CD14-positive monocyte (primary cell): Measurements from ENCODE around the gene NRBP1. TPM values are rescaled to one million over a fixed set of nuclear protein-coding genes. Genes with fewer than 3 reads are reported as not detected.

Experiments
- DNase-seq, 3 donors: peaks; one replicate each; pipeline ENCODE4 v3.0.0-alpha.2; 2011 to 2022
- H2AFZ ChIP-seq: 2 replicates; pipeline ENCODE4 v1.6.0; 2012; ENCODE audit warnings: mild to moderate bottlenecking, low read depth, low read length, inconsistent platforms; ENCODE audit not compliant: insufficient read depth, poor library complexity, severe bottlenecking
- H3K27ac ChIP-seq, 2 donors: 1 replicate in 1 of 2; 2 replicates in 1 of 2; pipeline ENCODE4 v1.5.1; 2012 to 2013; ENCODE audit warnings: low read length in 2 of 2, control low read depth in 1 of 2, inconsistent platforms in 1 of 2, low read depth in 1 of 2, mild to moderate bottlenecking in 1 of 2
- H3K27me3 ChIP-seq, 2 donors: one replicate each; pipeline versions ENCODE4 v1.6.0 to v1.6.1; 2011 to 2013; ENCODE audit warnings: low read length in 2 of 2; ENCODE audit not compliant: control insufficient read depth in 2 of 2, insufficient read depth in 2 of 2
- H3K36me3 ChIP-seq, 2 donors: replicated peaks in 1 of 2; 1 replicate in 1 of 2; 2 replicates in 1 of 2; pipeline versions ENCODE4 v1.5.1 to v1.6.1; 2012 to 2013; ENCODE audit warnings: low read length in 2 of 2, control low read depth in 1 of 2, inconsistent platforms in 1 of 2, mild to moderate bottlenecking in 1 of 2; ENCODE audit not compliant: insufficient read depth in 2 of 2, control insufficient read depth in 1 of 2
- H3K4me1 ChIP-seq, 2 donors: 1 replicate in 1 of 2; 2 replicates in 1 of 2; pipeline versions ENCODE4 v1.5.1 to v1.6.1; 2012 to 2013; ENCODE audit warnings: low read length in 2 of 2, control low read depth in 1 of 2, inconsistent platforms in 1 of 2, mild to moderate bottlenecking in 1 of 2, moderate library complexity in 1 of 2; ENCODE audit not compliant: insufficient read depth in 2 of 2, control insufficient read depth in 1 of 2
- H3K4me2 ChIP-seq: replicated peaks from 2 replicates; pipeline ENCODE3; 2012; ENCODE audit warnings: low read length, moderate library complexity, mild to moderate bottlenecking; ENCODE audit not compliant: poor library complexity, severe bottlenecking; ENCODE audit errors: extremely low read depth
- H3K4me3 ChIP-seq, 3 experiments: fragments of 200-600 bp in 1 of 3; sonication (generic) in 1 of 3; replicated peaks in 1 of 3; 1 replicate in 2 of 3; 2 replicates in 1 of 3; pipeline ENCODE4 v1.5.1; 2011 to 2013; ENCODE audit warnings: low read length in 3 of 3, mild to moderate bottlenecking in 3 of 3, control low read depth in 2 of 3, low read depth in 2 of 3, inconsistent platforms in 1 of 3, moderate library complexity in 1 of 3
- H3K79me2 ChIP-seq: 2 replicates; pipeline ENCODE4 v1.6.0; 2012; ENCODE audit warnings: mild to moderate bottlenecking, control low read depth, inconsistent platforms, low read length, moderate library complexity; ENCODE audit not compliant: insufficient read depth
- H3K9ac ChIP-seq: 2 replicates; pipeline ENCODE4 v1.6.0; 2017; ENCODE audit warnings: low read length, mild to moderate bottlenecking; ENCODE audit not compliant: insufficient read depth, poor library complexity, severe bottlenecking
- H3K9me3 ChIP-seq, 2 donors: replicated peaks in 1 of 2; 1 replicate in 1 of 2; 2 replicates in 1 of 2; pipeline versions ENCODE4 v1.5.1 to v1.6.1; 2012 to 2013; ENCODE audit warnings: low read length in 2 of 2, control low read depth in 1 of 2; ENCODE audit not compliant: control insufficient read depth in 1 of 2, insufficient read depth in 1 of 2
- H4K20me1 ChIP-seq: 2 replicates; pipeline ENCODE4 v1.6.0; 2012; ENCODE audit warnings: mild to moderate bottlenecking, low read length, control low read depth, moderate library complexity; ENCODE audit not compliant: insufficient read depth
- H3K27ac Mint-ChIP-seq, 7 donors: one replicate each; pipeline ENCODE4 v1.8.0; 2020; ENCODE audit warnings: mild to moderate bottlenecking in 7 of 7, mixed read lengths in 7 of 7, moderate library complexity in 6 of 7, inconsistent platforms in 2 of 7
- H3K27me3 Mint-ChIP-seq, 3 donors: one replicate each; pipeline ENCODE4 v1.8.0; 2021 to 2022; ENCODE audit warnings: low read depth in 3 of 3, mild to moderate bottlenecking in 3 of 3, mixed read lengths in 3 of 3, moderate library complexity in 3 of 3, inconsistent platforms in 1 of 3
- H3K36me3 Mint-ChIP-seq, 2 donors: one replicate each; pipeline ENCODE4 v1.8.0; 2020; ENCODE audit warnings: mixed read lengths in 2 of 2, inconsistent platforms in 1 of 2, mild to moderate bottlenecking in 1 of 2
- H3K4me1 Mint-ChIP-seq: one replicate; pipeline ENCODE4 v1.8.0; 2020; ENCODE audit warnings: mild to moderate bottlenecking, mixed read lengths
- H3K4me3 Mint-ChIP-seq, 2 donors: one replicate each; pipeline ENCODE4 v1.8.0; 2020; ENCODE audit warnings: mild to moderate bottlenecking in 2 of 2, mixed read lengths in 2 of 2, moderate library complexity in 1 of 2
- H3K9me3 Mint-ChIP-seq, 7 donors: one replicate each; pipeline ENCODE4 v1.8.0; 2020 to 2022; ENCODE audit warnings: mixed read lengths in 7 of 7, mild to moderate bottlenecking in 6 of 7, moderate library complexity in 6 of 7, inconsistent platforms in 2 of 7
- CTCF ChIP-seq: fragments of 200-600 bp; IDR thresholded peaks from one replicate; pipeline ENCODE4 v1.8.0; 2022; ENCODE audit warnings: antibody characterized with exemption, mild to moderate bottlenecking
- WGBS: methylation state at CpG from one replicate; pipeline ENCODE4 v1.1.5; 2013; ENCODE audit warnings: missing lambda C conversion rate; ENCODE audit not compliant: insufficient coverage; 5-methylcytosine and 5-hydroxymethylcytosine counted together
- intact Hi-C, 2 donors: fragments of 100-400 bp; cut with micrococcal nuclease; formaldehyde crosslinking; loops; one replicate each; pipeline versions ENCODE4 v1.15.0 to v1.15.1; 2023
- polyA plus RNA-seq, 3 donors: library from polyadenylated mRNA; depleted of rRNA in 1 of 3; unstranded in 2 of 3; stranded (reverse) in 1 of 3; fragments of 300-500 nt in 2 of 3; fragments of >200 nt in 1 of 3; fragmentation: Illumina TruSeq in 2 of 3; gene quantifications; 1 replicate in 2 of 3; 2 replicates in 1 of 3; pipeline ENCODE4 v1.2.3, GENCODE V29; 2012 to 2021

The NRBP1 gene
- polyA plus RNA-seq, 3 donors, result 95.6 to 108 (median 102) TPM

GRCh38 chr2:27380626-27381545 lies 47.5 kb upstream of the NRBP1 start, which contains the start of gene ZNF513:
TSS of gene ZNF513 (minus strand) at chr2:27380734. CDS start at chr2:27380526, 208 bp downstream.
- Histone ChIP-seq H3K27ac (peak within 1 kb of the TSS; percentile 79 to 96), H3K4me2 (peak within 1 kb of the TSS; percentile 81), H3K27me3 (no peaks in the 10 kb centered on the region), H3K36me3 (peaks cover 61 to 71% of the 10 kb centered on the region in 2 donors), H3K9me3 (no peaks in the 10 kb centered on the region), H4K20me1 (peaks cover 32% of the 10 kb centered on the region), H3K4me1 (peaks cover 18 to 38% of the 10 kb centered on the region in 2 donors), H3K79me2 (peaks cover 23% of the 10 kb centered on the region), H2AFZ (peak within 1 kb of the TSS; percentile 90), H3K4me3 (peak within 1 kb of the TSS; percentile 67 to 78 (median 68)), H3K9ac (peak within 1 kb of the TSS; percentile 86)
- H3K27me3 Mint-ChIP-seq, result peaks cover 0 to 3% (median 1%) of the 10 kb centered on the region in 3 donors
- 6% methylated on average over 46 of the region's 67 CpGs for WGBS
- TF ChIP-seq CTCF, result no peak
- H3K27ac Mint-ChIP-seq, result peak within 1 kb of the TSS; percentile 93 to 98 (median 96)
- H3K36me3 Mint-ChIP-seq, result peaks cover 52 to 66% of the 10 kb centered on the region in 2 donors
- H3K9me3 Mint-ChIP-seq, result peaks cover 0 to 2% (median 0%) of the 10 kb centered on the region in 7 donors
- H3K4me1 Mint-ChIP-seq, result peaks cover 29% of the 10 kb centered on the region
- DNase-seq, result peak; percentile 94 to 95 (median 94)
- H3K4me3 Mint-ChIP-seq, result peak within 1 kb of the TSS; percentile 86 to 91
- intact Hi-C loops, result loop anchor here (1.0 to 10.0 kb wide), 3 partner anchors 10 to 114 kb away; partner anchors contain the start of genes EIF2B4 (in 1 of the 2), FNDC4 (in 1 of the 2), GCKR (in 1 of the 2) and SNX17 (in 1 of the 2)

DNA sequence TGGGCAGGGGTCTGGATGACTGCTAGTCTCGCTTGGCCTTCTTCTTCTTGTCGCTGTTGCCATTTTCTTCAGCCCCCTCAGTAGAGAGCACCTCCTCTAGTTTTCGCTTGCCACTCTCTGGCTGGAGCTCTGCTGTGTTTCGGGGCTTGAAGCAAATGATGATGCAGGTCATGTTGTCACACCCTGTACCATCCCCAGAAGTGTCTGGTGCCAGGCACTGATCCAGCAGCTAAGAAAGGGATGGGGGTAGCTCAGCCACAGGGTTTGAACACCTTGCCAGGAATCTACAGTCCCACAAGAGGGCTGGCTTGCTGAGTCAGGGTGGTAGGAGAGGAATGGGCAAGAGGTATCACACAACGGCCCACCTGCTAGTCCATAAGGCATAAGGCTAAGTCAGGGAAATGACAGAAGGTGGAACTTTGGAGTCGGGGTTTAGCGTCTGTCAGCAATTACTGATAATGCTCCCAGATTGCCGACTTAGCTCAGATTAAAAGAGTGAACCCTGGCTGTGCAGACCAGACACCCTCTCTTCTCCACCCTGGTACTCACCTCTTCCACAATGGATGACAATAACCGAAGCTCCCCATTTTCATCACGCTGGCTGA lies 46.8 kb upstream of the NRBP1 start:
- peaks cover 18 to 38% of the 10 kb centered on the region in 2 donors for H3K4me1 ChIP-seq
- H3K9me3 ChIP-seq, result no peaks in the 10 kb centered on the region
- H3K9ac ChIP-seq, result no peak overlapping the region
- no peak overlapping the region for H3K4me2 ChIP-seq
- no peak overlapping the region for H2AFZ ChIP-seq
- TF ChIP-seq CTCF, result no peak
- peak overlapping the region; percentile 73 to 96 (median 93) for H3K27ac Mint-ChIP-seq
- intact Hi-C loops, result loop anchor here in 1 of 2 donors (10.0 kb wide), 1 partner anchor 113 kb away; the partner anchor contains the start of genes FNDC4 and GCKR
- H3K36me3 ChIP-seq, result peaks cover 57 to 69% of the 10 kb centered on the region in 2 donors
- peaks cover 24% of the 10 kb centered on the region for H4K20me1 ChIP-seq
- H3K4me3 ChIP-seq, result no peak overlapping the region
- peak overlapping the region; percentile 67 to 96 for H3K27ac ChIP-seq
- peaks cover 29% of the 10 kb centered on the region for H3K4me1 Mint-ChIP-seq
- no peak overlapping the region for H3K4me3 Mint-ChIP-seq
- no peak for DNase-seq
- peaks cover 0 to 3% (median 0%) of the 10 kb centered on the region in 3 donors for H3K27me3 Mint-ChIP-seq
- peaks cover 0 to 2% (median 0%) of the 10 kb centered on the region in 7 donors for H3K9me3 Mint-ChIP-seq
- peaks cover 49 to 65% of the 10 kb centered on the region in 2 donors for H3K36me3 Mint-ChIP-seq
- H3K27me3 ChIP-seq, result no peaks in the 10 kb centered on the region
- 99% methylated on average over 8 of the region's 10 CpGs for WGBS
- peaks cover 26% of the 10 kb centered on the region for H3K79me2 ChIP-seq
